Liver (tissue), 9 donors: Measurements from ENCODE around the gene TUBA4A. TPM values are rescaled to one million over a fixed set of nuclear protein-coding genes. Genes with fewer than 3 reads are reported as not detected.

Experiments used
- DNase-seq: peaks from one replicate; pipeline ENCODE4 v3.0.0-alpha.2; 2017; ENCODE audit warnings: low spot score
- H3K27ac ChIP-seq, 2 donors: one replicate each; pipeline ENCODE4 v1.7.0; 2013; ENCODE audit warnings: inconsistent platforms in 2 of 2, low read length in 2 of 2, control low read depth in 1 of 2, low read depth in 1 of 2, mild to moderate bottlenecking in 1 of 2
- H3K27me3 ChIP-seq, 4 donors: one replicate each; pipeline versions ENCODE4 v1.6.1 to v1.7.0; 2013; ENCODE audit warnings: low read length in 3 of 4, inconsistent platforms in 1 of 4, mild to moderate bottlenecking in 1 of 4, moderate library complexity in 1 of 4; ENCODE audit not compliant: control insufficient read depth in 4 of 4, insufficient read depth in 4 of 4
- H3K36me3 ChIP-seq, 4 donors: one replicate each; pipeline versions ENCODE4 v1.6.1 to v1.7.0; 2013; ENCODE audit warnings: low read length in 3 of 4, mild to moderate bottlenecking in 3 of 4, low read depth in 1 of 4, moderate library complexity in 1 of 4; ENCODE audit not compliant: control insufficient read depth in 4 of 4, insufficient read depth in 3 of 4
- H3K4me1 ChIP-seq, 4 donors: one replicate each; pipeline versions ENCODE4 v1.6.1 to v1.7.0; 2013; ENCODE audit warnings: low read length in 3 of 4, mild to moderate bottlenecking in 3 of 4, moderate library complexity in 1 of 4; ENCODE audit not compliant: control insufficient read depth in 4 of 4, insufficient read depth in 4 of 4
- H3K4me3 ChIP-seq, 3 donors: one replicate each; pipeline versions ENCODE4 v1.6.1 to v1.7.0; 2013; ENCODE audit warnings: low read length in 3 of 3, control low read depth in 1 of 3, low read depth in 1 of 3, mild to moderate bottlenecking in 1 of 3
- H3K9ac ChIP-seq, 2 donors: one replicate each; pipeline ENCODE4 v1.7.0; 2013; ENCODE audit warnings: low read length in 2 of 2, mild to moderate bottlenecking in 2 of 2, moderate library complexity in 2 of 2, control low read depth in 1 of 2, low read depth in 1 of 2
- H3K9me3 ChIP-seq, 4 donors: one replicate each; pipeline versions ENCODE4 v1.6.1 to v1.7.0; 2013; ENCODE audit warnings: low read length in 3 of 4; ENCODE audit not compliant: control insufficient read depth in 4 of 4
- ATF3 ChIP-seq: IDR thresholded peaks from 2 replicates; pipeline ENCODE4 v1.6.1; 2016; ENCODE audit warnings: antibody characterized with exemption
- CTCF ChIP-seq: fragments of 150-350 bp; IDR thresholded peaks from 2 replicates; pipeline ENCODE4 v1.5.1; 2017; ENCODE audit warnings: improper control_type of control experiment, low read depth, low read length; ENCODE audit not compliant: missing input control
- EGR1 ChIP-seq, 2 donors: IDR thresholded peaks; 2 replicates each; pipeline ENCODE4 v1.6.1; 2016 to 2018; ENCODE audit warnings: antibody characterized with exemption in 2 of 2, low read depth in 2 of 2
- FOXA1 ChIP-seq: IDR thresholded peaks from 2 replicates; pipeline ENCODE4 v1.6.1; 2016; ENCODE audit warnings: antibody characterized with exemption
- FOXA2 ChIP-seq: IDR thresholded peaks from 2 replicates; pipeline ENCODE4 v1.6.1; 2016; ENCODE audit warnings: antibody characterized with exemption
- GABPA ChIP-seq, 2 donors: IDR thresholded peaks in 1 of 2; conservative IDR thresholded peaks in 1 of 2; 2 replicates each; pipeline ENCODE4 v1.6.1; 2016; ENCODE audit warnings: antibody characterized with exemption in 2 of 2, mild to moderate bottlenecking in 1 of 2, moderate library complexity in 1 of 2
- HNF4A ChIP-seq, 2 donors: conservative IDR thresholded peaks; 2 replicates each; pipeline ENCODE4 v1.6.1; 2016; ENCODE audit warnings: antibody characterized with exemption in 2 of 2, mild to moderate bottlenecking in 2 of 2
- HNF4G ChIP-seq: IDR thresholded peaks from 2 replicates; pipeline ENCODE4 v1.6.1; 2016; ENCODE audit warnings: antibody characterized with exemption
- JUND ChIP-seq, 2 donors: IDR thresholded peaks; 2 replicates each; pipeline ENCODE4 v1.6.1; 2016; ENCODE audit warnings: antibody characterized with exemption in 2 of 2
- MAX ChIP-seq: IDR thresholded peaks from 2 replicates; pipeline ENCODE4 v1.6.1; 2016; ENCODE audit warnings: antibody characterized with exemption
- NR2F2 ChIP-seq: IDR thresholded peaks from 2 replicates; pipeline ENCODE4 v1.6.1; 2016; ENCODE audit warnings: antibody characterized with exemption
- RAD21 ChIP-seq, 2 donors: IDR thresholded peaks; 2 replicates each; pipeline ENCODE4 v1.6.1; 2016; ENCODE audit warnings: antibody characterized with exemption in 2 of 2, mild to moderate bottlenecking in 2 of 2
- REST ChIP-seq: IDR thresholded peaks from 2 replicates; pipeline ENCODE4 v1.6.1; 2016; ENCODE audit warnings: antibody characterized with exemption, mild to moderate bottlenecking
- RXRA ChIP-seq, 2 donors: IDR thresholded peaks; 2 replicates each; pipeline ENCODE4 v1.6.1; 2017 to 2018; ENCODE audit warnings: antibody characterized with exemption in 2 of 2, mild to moderate bottlenecking in 1 of 2
- SP1 ChIP-seq: IDR thresholded peaks from 2 replicates; pipeline ENCODE4 v1.6.1; 2018; ENCODE audit warnings: antibody characterized with exemption, mild to moderate bottlenecking
- TAF1 ChIP-seq: conservative IDR thresholded peaks from 2 replicates; pipeline ENCODE4 v1.6.1; 2016; ENCODE audit warnings: antibody characterized with exemption, mild to moderate bottlenecking
- YY1 ChIP-seq: IDR thresholded peaks from 2 replicates; pipeline ENCODE4 v1.6.1; 2016; ENCODE audit warnings: antibody characterized with exemption, mild to moderate bottlenecking
- ZBTB33 ChIP-seq: IDR thresholded peaks from 2 replicates; pipeline ENCODE4 v1.6.1; 2016; ENCODE audit warnings: antibody characterized with exemption
- WGBS: extraction: QIAGEN DNeasy Blood & Tissue Kit; methylation state at CpG from one replicate; pipeline ENCODE4 v1.1.7; 2013; 5-methylcytosine and 5-hydroxymethylcytosine counted together
- polyA plus RNA-seq, 2 donors: library from polyadenylated mRNA; stranded (reverse) in 1 of 2; unstranded in 1 of 2; fragments of 200-250 nt in 1 of 2; fragments of >200 nt in 1 of 2; fragmentation: Nextera tagmentation in 1 of 2; extraction: Ambion mirVana in 1 of 2; gene quantifications; one replicate each; pipeline versions ENCODE4 v1.2.1 to v1.2.3, GENCODE V29; 2013 to 2015
- total RNA-seq, 2 donors: library from RNA; depleted of rRNA; stranded (reverse); fragments of >200 nt; gene quantifications; one replicate each; pipeline ENCODE4 v1.2.3, GENCODE V29; 2014
- donor health status: healthy.
- donor health status: healthy.
- donor health status: healthy.
- donor health status: healthy.
- donor health status: healthy.

Gene TUBA4A
- total and polyA plus RNA-seq, 4 donors: 16.2 to 63.1 (median 31.6) TPM

- no peak for TF ChIP-seq ZBTB33
Measured at GRCh38 chr2:219272995-219273394, 19.3 kb upstream of the TUBA4A start (continued).

GRCh38 chr2:219272356-219272755 lies 18.6 kb upstream of the TUBA4A start:
- Histone ChIP-seq H3K4me3 (no peak overlapping the region), H3K36me3 (no peaks in the 10 kb centered on the region), H3K9ac (no peak overlapping the region), H3K27ac (no peak overlapping the region), H3K4me1 (peaks cover 6 to 18% (median 12%) of the 10 kb centered on the region in 4 donors), H3K27me3 (no peaks in the 10 kb centered on the region), H3K9me3 (no peaks in the 10 kb centered on the region)
- TF ChIP-seq FOXA2: no peak
- no peak for TF ChIP-seq CTCF
- no peak for TF ChIP-seq REST
- no peak for TF ChIP-seq FOXA1
- TF ChIP-seq TAF1: no peak
- TF ChIP-seq RXRA (IDR thresholded peaks at IDR 0.05): no peak
- no peak for TF ChIP-seq RAD21 (IDR thresholded peaks at IDR 0.05)
- TF ChIP-seq ATF3: no peak
- no peak for TF ChIP-seq JUND (IDR thresholded peaks at IDR 0.05)
- TF ChIP-seq NR2F2: no peak
- WGBS: 89% methylated on average over 4 of the region's 4 CpGs
- no peak for DNase-seq

GRCh38 chr2:219271021-219271420 lies 17.3 kb upstream of the TUBA4A start:
- DNase-seq: no peak
- H3K9me3 ChIP-seq: no peaks in the 10 kb centered on the region
- H3K4me3 ChIP-seq: no peak overlapping the region
- H3K36me3 ChIP-seq: no peaks in the 10 kb centered on the region
- 85% methylated on average over 2 of the region's 2 CpGs for WGBS
- no peak overlapping the region for H3K27ac ChIP-seq
- no peak overlapping the region for H3K9ac ChIP-seq
- no peaks in the 10 kb centered on the region for H3K27me3 ChIP-seq
- H3K4me1 ChIP-seq: peaks cover 6 to 16% (median 12%) of the 10 kb centered on the region in 4 donors
- no peak for TF ChIP-seq SP1
- no peak for TF ChIP-seq RAD21 (IDR thresholded peaks at IDR 0.05)
- no peak for TF ChIP-seq NR2F2
- TF ChIP-seq FOXA1: no peak
- TF ChIP-seq MAX: no peak
- no peak for TF ChIP-seq HNF4A (conservative IDR thresholded peaks at IDR 0.05)
- no peak for TF ChIP-seq ATF3
- no peak for TF ChIP-seq EGR1 (IDR thresholded peaks at IDR 0.05; ENCODE audit: low read depth in 2 of 2)
- TF ChIP-seq GABPA (IDR thresholded peaks at IDR 0.05 in 1 of 2, conservative IDR thresholded peaks at IDR 0.05 in 1 of 2): no peak
- no peak for TF ChIP-seq ZBTB33
- TF ChIP-seq HNF4G: no peak
- TF ChIP-seq YY1: no peak
- TF ChIP-seq CTCF: no peak
